NCI-H748 treated with DMSO at 0.1 percent for 48 hours (cell line): ENCODE measurements around the gene TXK.

ENCODE experiments used
- DNase-seq: peaks from one replicate; lab custom pipeline; 2025; lab: John Stamatoyannopoulos, UW

TXK gene

GRCh38 chr4:48137846-48138245 lies 3.8 kb upstream of the TXK start:
- no peak for DNase-seq

- no peak for DNase-seq
Observed at GRCh38 chr4:48133669-48134068, 381 bp downstream of the TXK start.

GRCh38 chr4:48131736-48132135 lies 2.3 kb downstream of the TXK start:
- DNase-seq = no peak

GRCh38 chr4:48130100-48130499 lies 4.0 kb downstream of the TXK start:
- DNase-seq = no peak

- no peak for DNase-seq
Observed at GRCh38 chr4:48129307-48130014, 4.6 kb downstream of the TXK start.

- peak; percentile 10 for DNase-seq
Observed at GRCh38 chr4:48127682-48128404, 6.2 kb downstream of the TXK start.

GRCh38 chr4:48127231-48127630 lies 6.8 kb downstream of the TXK start:
- DNase-seq = no peak

GRCh38 chr4:48126621-48127020 lies 7.4 kb downstream of the TXK start:
- DNase-seq = no peak

- DNase-seq = no peak
Observed at GRCh38 chr4:48124870-48125269, 9.2 kb downstream of the TXK start.

GRCh38 chr4:48122756-48123155 lies 11.3 kb downstream of the TXK start:
- no peak for DNase-seq

GRCh38 chr4:48121180-48121579 lies 12.9 kb downstream of the TXK start:
- no peak for DNase-seq

GRCh38 chr4:48120132-48120531 lies 13.9 kb downstream of the TXK start:
- no peak for DNase-seq

GRCh38 chr4:48119646-48120045 lies 14.4 kb downstream of the TXK start:
- no peak for DNase-seq

- no peak for DNase-seq
Observed at GRCh38 chr4:48118081-48118480, 16.0 kb downstream of the TXK start.

GRCh38 chr4:48116582-48116981 lies 17.5 kb downstream of the TXK start:
- DNase-seq = no peak

- DNase-seq = no peak
Observed at GRCh38 chr4:48114412-48114811, 19.6 kb downstream of the TXK start.

GRCh38 chr4:48112017-48112667 lies 21.9 kb downstream of the TXK start:
- DNase-seq = no peak

- no peak for DNase-seq
Observed at GRCh38 chr4:48110452-48110978, 23.5 kb downstream of the TXK start.

GRCh38 chr4:48109413-48110263 lies 24.4 kb downstream of the TXK start:
- DNase-seq = no peak

- no peak for DNase-seq
Observed at GRCh38 chr4:48108309-48109073, 25.6 kb downstream of the TXK start.

- no peak for DNase-seq
Observed at GRCh38 chr4:48105230-48105629, 28.8 kb downstream of the TXK start.
